Esophagus muscularis mucosa (tissue), 3 donors: ENCODE measurements around the gene GPSM1.

Experiments
- CTCF ChIP-seq, 3 experiments: fragments of 200-600 bp in 2 of 3; fragments of 450-650 bp in 1 of 3; sonication (generic) in 2 of 3; IDR thresholded peaks; one replicate each; pipeline ENCODE4 v1.5.1; 2017 to 2019; ENCODE audit warnings: antibody characterized with exemption in 3 of 3, mild to moderate bottlenecking in 2 of 3, moderate library complexity in 1 of 3
- POLR2A ChIP-seq: fragments of 450-650 bp; IDR thresholded peaks from one replicate; pipeline ENCODE4 v1.6.1; 2017; ENCODE audit warnings: antibody characterized with exemption, moderate library complexity, mild to moderate bottlenecking, low read depth

DNA sequence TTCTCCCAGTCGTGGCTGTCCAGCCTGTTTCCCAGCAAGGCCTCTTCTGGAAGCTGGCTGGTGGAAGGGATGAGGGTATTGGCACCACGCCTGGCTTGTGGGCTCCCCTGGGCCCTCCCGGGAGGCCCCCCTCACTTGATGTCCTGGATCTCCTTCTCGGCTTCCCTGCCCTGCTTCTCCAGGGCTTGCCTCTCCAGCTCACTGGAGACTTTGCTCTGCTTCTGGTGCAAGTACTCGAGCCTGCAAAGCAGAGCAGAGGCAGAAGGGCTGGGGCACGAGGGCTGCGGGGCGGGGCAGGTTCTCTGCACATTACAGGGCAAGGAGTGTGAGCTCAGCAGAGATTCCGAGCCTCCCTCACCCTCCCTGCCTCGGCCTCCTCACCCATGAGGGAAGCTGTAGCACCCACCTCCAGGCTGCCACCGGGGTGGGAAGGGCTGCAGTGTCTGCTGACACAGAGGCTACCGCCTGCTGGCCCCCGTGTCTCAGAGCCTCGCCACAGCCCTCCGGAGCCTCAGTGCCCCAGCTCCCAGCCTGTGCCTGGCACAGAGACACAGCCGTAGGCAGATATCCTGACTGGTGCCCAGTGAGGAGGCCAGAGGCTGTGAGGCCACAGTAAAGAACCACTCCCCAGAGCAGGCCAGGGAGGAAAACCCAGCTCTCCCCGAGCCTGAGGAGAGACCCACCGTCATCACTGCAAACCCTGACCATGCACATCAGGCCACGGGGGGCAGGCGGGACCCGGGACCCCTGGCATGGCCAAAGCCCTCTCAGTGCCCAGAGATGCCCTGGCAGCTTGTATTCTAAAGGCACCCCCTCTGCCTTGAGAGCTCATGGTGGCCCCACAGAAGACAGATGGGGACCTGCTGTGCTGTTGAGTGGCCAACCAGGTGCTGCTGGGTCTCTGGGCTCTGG is 65.5 kb downstream of the GPSM1 start:
- TF ChIP-seq POLR2A: no peak
- TF ChIP-seq CTCF (IDR thresholded peaks at IDR 0.05): no peak
